Thyroid gland (tissue), 4 donors: ENCODE results near the gene PTPRT.

Experiments used
- POLR2A ChIP-seq, 2 donors: fragments of 450-650 bp; IDR thresholded peaks; one replicate each; pipeline ENCODE4 v1.6.1; 2017; ENCODE audit warnings: antibody characterized with exemption in 2 of 2, mild to moderate bottlenecking in 2 of 2, moderate library complexity in 1 of 2
- TF ChIP-seq, protein P1 (sequence below), 6 experiments: fragments of 200-600 bp in 3 of 6; fragments of 450-650 bp in 3 of 6; sonication (generic) in 3 of 6; IDR thresholded peaks; one replicate each; pipeline ENCODE4 v1.5.1; 2016 to 2019; ENCODE audit warnings: antibody characterized with exemption in 6 of 6, mild to moderate bottlenecking in 2 of 6, inconsistent platforms in 1 of 6, moderate library complexity in 1 of 6

DNA sequence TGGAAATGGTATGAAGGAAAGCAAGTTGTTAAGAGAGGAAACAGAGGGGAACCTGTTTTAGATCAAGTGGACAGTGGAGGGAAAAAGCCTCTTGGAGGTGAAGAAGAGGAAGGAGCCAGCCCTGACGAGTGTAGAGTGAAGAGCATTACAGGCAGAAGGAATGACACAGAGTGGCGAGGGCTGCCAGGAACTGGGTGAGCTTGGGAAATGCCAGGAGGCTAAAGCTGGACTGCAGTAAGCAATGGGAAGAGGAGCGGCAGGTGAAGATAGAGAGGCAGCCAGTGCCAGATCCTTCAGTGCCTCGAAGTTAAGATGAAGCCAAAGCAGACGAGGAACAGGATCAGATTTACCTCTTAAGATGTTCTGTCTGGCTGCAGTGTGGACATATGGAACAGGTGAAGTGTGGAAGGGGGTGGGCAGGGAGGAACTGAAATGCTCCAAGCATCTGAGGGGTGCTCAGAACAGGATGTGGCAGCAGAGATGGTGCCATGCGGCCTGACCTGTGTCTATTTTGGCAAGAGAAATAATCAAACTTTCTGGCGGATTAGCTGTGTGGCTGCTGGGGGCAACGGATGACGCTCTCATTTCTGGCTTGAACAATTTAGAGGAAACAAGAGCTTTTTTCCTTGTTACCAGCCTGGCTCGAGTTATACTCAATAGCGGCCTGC is 748.4 kb downstream of the PTPRT start:
- TF ChIP-seq, protein P1, sequence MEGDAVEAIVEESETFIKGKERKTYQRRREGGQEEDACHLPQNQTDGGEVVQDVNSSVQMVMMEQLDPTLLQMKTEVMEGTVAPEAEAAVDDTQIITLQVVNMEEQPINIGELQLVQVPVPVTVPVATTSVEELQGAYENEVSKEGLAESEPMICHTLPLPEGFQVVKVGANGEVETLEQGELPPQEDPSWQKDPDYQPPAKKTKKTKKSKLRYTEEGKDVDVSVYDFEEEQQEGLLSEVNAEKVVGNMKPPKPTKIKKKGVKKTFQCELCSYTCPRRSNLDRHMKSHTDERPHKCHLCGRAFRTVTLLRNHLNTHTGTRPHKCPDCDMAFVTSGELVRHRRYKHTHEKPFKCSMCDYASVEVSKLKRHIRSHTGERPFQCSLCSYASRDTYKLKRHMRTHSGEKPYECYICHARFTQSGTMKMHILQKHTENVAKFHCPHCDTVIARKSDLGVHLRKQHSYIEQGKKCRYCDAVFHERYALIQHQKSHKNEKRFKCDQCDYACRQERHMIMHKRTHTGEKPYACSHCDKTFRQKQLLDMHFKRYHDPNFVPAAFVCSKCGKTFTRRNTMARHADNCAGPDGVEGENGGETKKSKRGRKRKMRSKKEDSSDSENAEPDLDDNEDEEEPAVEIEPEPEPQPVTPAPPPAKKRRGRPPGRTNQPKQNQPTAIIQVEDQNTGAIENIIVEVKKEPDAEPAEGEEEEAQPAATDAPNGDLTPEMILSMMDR (IDR thresholded peaks at IDR 0.05): no peak
- no peak for TF ChIP-seq POLR2A (IDR thresholded peaks at IDR 0.05)
